ENCODE data around the gene NLRP13.

The NLRP13 gene

GRCh38 chr19:55898911-55899310 is 33.2 kb downstream of the NLRP13 start:
- no peak for FAIRE-seq

- no peak for FAIRE-seq
Observed at GRCh38 chr19:55882626-55883025, 49.5 kb downstream of the NLRP13 start.

DNA sequence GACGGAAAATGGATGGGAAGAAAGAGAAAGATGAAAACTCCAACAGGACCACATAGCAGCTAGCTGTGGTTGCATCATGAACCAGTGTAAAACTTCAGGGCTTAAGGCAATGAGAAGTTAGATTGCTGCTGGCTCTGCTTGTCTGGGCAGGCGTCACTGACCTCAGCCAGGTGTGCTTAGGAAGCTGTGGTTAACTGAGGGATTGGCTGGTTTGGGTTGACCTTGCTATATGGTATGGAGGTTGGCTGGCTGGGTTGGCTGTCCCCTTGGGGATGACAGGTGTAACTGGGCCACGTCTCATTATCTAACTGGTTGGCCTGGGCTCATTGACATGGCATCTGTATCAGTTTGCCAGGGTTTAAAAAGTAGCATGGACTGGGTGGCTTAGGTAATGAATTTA is 54.9 kb downstream of the NLRP13 start:
- FAIRE-seq = no peak

GRCh38 chr19:55870736-55871135 is 61.4 kb downstream of the NLRP13 start:
- FAIRE-seq = no peak

DNA sequence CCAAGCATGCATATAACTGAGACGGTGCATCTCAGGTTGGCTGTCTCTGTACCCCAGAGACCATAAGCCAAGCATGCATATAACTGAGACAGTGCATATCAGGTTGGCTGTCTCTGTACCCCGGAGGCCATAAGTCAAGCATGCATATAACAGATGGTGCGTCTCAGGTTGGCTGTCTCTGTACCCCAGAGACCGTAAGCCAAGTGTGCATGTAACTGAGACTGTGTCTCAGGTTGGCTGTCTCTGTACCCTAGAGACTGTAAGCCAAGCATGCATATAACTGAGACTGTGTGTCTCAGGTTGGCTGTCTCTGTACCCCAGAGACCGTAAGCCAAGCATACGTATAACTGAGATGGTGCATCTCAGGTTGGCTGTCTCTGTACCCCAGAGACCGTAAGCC is 65.0 kb downstream of the NLRP13 start:
- no peak for FAIRE-seq

- FAIRE-seq = no peak
Observed at GRCh38 chr19:55866521-55866920, 65.6 kb downstream of the NLRP13 start.

- no peak for FAIRE-seq
Observed at GRCh38 chr19:55858969-55859368, 73.2 kb downstream of the NLRP13 start.

DNA sequence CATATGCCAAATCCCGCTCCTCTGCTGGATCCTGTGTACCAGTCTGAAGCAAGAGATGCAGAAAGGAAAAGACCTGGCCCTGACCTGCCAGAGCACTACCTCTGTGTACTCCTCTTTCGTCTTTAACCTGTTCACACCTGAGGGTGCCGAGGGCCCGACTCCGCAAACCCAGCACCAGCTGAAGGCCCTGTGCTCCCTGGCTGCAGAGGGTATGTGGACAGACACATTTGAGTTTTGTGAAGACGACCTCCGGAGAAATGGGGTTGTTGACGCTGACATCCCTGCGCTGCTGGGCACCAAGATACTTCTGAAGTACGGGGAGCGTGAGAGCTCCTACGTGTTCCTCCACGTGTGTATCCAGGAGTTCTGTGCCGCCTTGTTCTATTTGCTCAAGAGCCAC is 73.7 kb downstream of the NLRP13 start:
- no peak for FAIRE-seq

DNA sequence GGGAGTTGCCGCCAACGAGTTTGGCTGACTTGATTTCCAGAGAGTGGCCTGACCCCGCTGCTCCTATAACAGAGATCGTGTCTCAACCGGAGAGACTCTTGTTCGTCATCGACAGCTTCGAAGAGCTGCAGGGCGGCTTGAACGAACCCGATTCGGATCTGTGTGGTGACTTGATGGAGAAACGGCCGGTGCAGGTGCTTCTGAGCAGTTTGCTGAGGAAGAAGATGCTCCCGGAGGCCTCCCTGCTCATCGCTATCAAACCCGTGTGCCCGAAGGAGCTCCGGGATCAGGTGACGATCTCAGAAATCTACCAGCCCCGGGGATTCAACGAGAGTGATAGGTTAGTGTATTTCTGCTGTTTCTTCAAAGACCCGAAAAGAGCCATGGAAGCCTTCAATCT is 74.2 kb downstream of the NLRP13 start:
- no peak for FAIRE-seq

DNA sequence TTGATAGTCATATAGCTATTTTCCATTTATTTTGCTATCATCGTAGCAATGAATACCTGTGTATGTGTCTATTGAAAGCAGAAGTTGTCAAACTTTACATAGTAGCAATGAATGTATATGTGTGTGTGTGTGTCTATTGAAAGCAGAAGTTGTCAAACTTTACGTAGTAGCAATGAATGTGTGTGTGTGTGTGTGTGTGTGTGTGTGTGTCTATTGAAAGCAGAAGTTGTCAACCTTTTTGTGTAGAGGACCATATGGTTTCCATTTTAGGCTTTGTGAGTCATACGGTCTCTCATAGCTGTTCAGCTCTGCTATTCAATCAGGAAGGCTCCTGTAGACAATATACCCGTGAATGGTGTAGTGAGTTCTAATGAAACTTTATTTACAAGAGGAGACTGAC is 75.0 kb downstream of the NLRP13 start:
- FAIRE-seq = no peak

GRCh38 chr19:55855160-55855559 is 77.0 kb downstream of the NLRP13 start:
- FAIRE-seq = no peak

Measured in TTC549 (cell line).